Activated T-helper 2 cell treated with anti-CD3 and anti-CD28 coated beads, Interferon-gamma antibody, Interleukin-2, Interleukin-4, amounts not matched to agents 10 μg/mL and 5 μg/mL and 100 μg/mL, durations not matched to agents 14 hours and 24 hours and 36 hours (primary cell): ENCODE measurements around the gene PDE11A. TPM values are rescaled to one million over a fixed set of nuclear protein-coding genes. Genes with fewer than 3 reads are reported as not detected.

Source experiments
- DNase-seq: peaks from one replicate; pipeline ENCODE4 v3.0.0; 2021; ENCODE audit warnings: low spot score
- H3K27ac Mint-ChIP-seq: one replicate; pipeline ENCODE4 v1.8.0; 2021; ENCODE audit warnings: mixed read lengths
- H3K27me3 Mint-ChIP-seq: one replicate; pipeline ENCODE4 v1.8.0; 2021; ENCODE audit warnings: low read depth, mixed read lengths
- H3K36me3 Mint-ChIP-seq: one replicate; pipeline ENCODE4 v1.8.0; 2021; ENCODE audit warnings: low read depth, mixed read lengths
- H3K4me1 Mint-ChIP-seq: one replicate; pipeline ENCODE4 v1.8.0; 2021; ENCODE audit warnings: low read depth, mixed read lengths
- H3K4me3 Mint-ChIP-seq: one replicate; pipeline ENCODE4 v1.8.0; 2021; ENCODE audit warnings: low read depth, mild to moderate bottlenecking, moderate library complexity, mixed read lengths
- H3K9me3 Mint-ChIP-seq: one replicate; pipeline ENCODE4 v1.8.0; 2021; ENCODE audit warnings: mixed read lengths
- intact Hi-C: fragments of 100-400 bp; cut with micrococcal nuclease; formaldehyde crosslinking; loops from one replicate; pipeline ENCODE4 v1.15.1; 2023
- total RNA-seq: library from RNA; stranded (reverse); gene quantifications from 2 replicates; pipeline ENCODE4 v1.2.3, GENCODE V29; 2022

Gene PDE11A
- total RNA-seq, 1 donor from 2014 or later, result not detected

DNA sequence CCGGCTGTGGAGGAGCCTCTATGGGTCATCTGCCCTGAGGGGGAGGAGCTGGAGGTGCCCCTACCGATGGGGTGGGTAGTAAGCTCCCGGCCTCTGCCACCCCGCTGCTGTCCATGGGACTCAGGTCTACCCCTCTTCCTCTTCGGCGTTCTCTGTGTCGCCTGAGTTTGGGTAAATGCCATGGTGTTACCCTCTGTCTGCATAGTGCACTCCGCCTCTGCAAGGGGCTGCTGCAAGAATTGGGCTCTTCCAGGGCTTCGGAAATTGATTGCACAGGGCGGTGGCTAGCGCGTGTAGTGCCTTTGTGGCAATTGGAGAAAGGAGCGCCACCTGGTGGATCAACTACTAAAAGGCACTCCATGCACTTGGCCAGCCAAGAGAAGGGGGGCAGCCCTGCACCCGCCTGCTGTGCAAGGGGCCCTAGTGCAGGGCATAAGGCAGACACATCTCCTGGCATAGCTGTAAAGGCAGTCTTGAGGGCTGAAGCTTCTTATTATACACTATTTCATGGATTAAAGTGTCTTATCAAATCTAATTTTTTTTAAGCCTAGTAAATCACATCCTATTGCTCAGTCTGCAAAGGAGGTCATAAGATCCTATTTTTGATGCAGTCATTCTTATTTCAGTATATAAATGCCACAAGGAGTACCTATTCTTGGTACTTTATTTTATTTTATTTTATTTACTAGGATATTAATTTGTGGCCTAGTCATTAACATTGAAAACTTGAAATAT lies 308.9 kb downstream of the PDE11A start:
- Mint-ChIP-seq H3K36me3 (no peaks in the 10 kb centered on the region), H3K4me1 (peaks cover 3% of the 10 kb centered on the region), H3K27ac (no peak overlapping the region), H3K9me3 (no peaks in the 10 kb centered on the region), H3K4me3 (no peak overlapping the region), H3K27me3 (peaks cover 26% of the 10 kb centered on the region)
- intact Hi-C loops, result loop anchor here (1.0 kb wide), 1 partner anchor 428 kb away; no protein-coding TSS in a partner anchor
- DNase-seq, result peak; percentile 57

DNA sequence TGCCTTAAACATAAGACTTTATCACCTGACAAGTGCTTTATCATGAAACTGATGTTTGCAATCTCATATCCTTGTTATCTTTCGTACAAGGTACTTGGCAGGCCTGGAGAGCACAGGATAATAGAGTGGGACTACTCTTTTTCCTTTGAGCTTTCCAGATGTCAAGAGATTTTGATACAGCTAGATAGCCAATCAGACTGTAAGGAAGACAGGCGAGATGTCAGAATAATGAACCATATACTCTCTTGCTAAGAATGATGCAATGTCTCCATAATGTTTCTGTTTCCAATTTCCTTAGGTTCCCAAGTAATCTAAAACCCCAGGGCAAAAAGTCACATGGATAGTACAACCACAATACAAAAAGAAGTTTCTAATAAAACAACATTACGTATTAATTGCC lies 313.1 kb downstream of the PDE11A start:
- Mint-ChIP-seq H3K4me1 (peaks cover 3% of the 10 kb centered on the region), H3K27ac (no peak overlapping the region), H3K27me3 (peaks cover 30% of the 10 kb centered on the region), H3K9me3 (no peaks in the 10 kb centered on the region), H3K4me3 (no peak overlapping the region), H3K36me3 (no peaks in the 10 kb centered on the region)
- DNase-seq, result no peak
- intact Hi-C loops, result no loop called here

GRCh38 chr2:177758591-177759371 lies 313.8 kb downstream of the PDE11A start:
- no peak overlapping the region for H3K4me3 Mint-ChIP-seq
- intact Hi-C loops, result no loop called here
- no peak for DNase-seq
- H3K27me3 Mint-ChIP-seq, result peaks cover 32% of the 10 kb centered on the region
- no peaks in the 10 kb centered on the region for H3K9me3 Mint-ChIP-seq
- no peak overlapping the region for H3K27ac Mint-ChIP-seq
- H3K4me1 Mint-ChIP-seq, result peaks cover 6% of the 10 kb centered on the region
- H3K36me3 Mint-ChIP-seq, result no peaks in the 10 kb centered on the region

- H3K27me3 Mint-ChIP-seq, result peaks cover 30% of the 10 kb centered on the region
- DNase-seq, result no peak
- H3K27ac Mint-ChIP-seq, result no peak overlapping the region
- no peaks in the 10 kb centered on the region for H3K9me3 Mint-ChIP-seq
- peaks cover 3% of the 10 kb centered on the region for H3K4me1 Mint-ChIP-seq
- no peaks in the 10 kb centered on the region for H3K36me3 Mint-ChIP-seq
- no peak overlapping the region for H3K4me3 Mint-ChIP-seq
- intact Hi-C loops, result no loop called here
Observed at GRCh38 chr2:177756336-177756735, 316.2 kb downstream of the PDE11A start.

GRCh38 chr2:177754492-177754873 lies 318.1 kb downstream of the PDE11A start:
- peaks cover 26% of the 10 kb centered on the region for H3K27me3 Mint-ChIP-seq
- peaks cover 3% of the 10 kb centered on the region for H3K4me1 Mint-ChIP-seq
- no peak overlapping the region for H3K27ac Mint-ChIP-seq
- no peak for DNase-seq
- no peak overlapping the region for H3K4me3 Mint-ChIP-seq
- H3K36me3 Mint-ChIP-seq, result no peaks in the 10 kb centered on the region
- intact Hi-C loops, result no loop called here
- H3K9me3 Mint-ChIP-seq, result no peaks in the 10 kb centered on the region

- Mint-ChIP-seq H3K36me3 (no peaks in the 10 kb centered on the region), H3K27ac (no peak overlapping the region), H3K9me3 (no peaks in the 10 kb centered on the region), H3K27me3 (peaks cover 25% of the 10 kb centered on the region), H3K4me3 (no peak overlapping the region), H3K4me1 (peaks cover 3% of the 10 kb centered on the region)
- DNase-seq, result no peak
- intact Hi-C loops, result no loop called here
Observed at GRCh38 chr2:177753682-177754491, 318.7 kb downstream of the PDE11A start.

- intact Hi-C loops, result no loop called here
- Mint-ChIP-seq H3K27ac (no peak overlapping the region), H3K36me3 (no peaks in the 10 kb centered on the region), H3K9me3 (no peaks in the 10 kb centered on the region), H3K27me3 (peaks cover 25% of the 10 kb centered on the region), H3K4me3 (no peak overlapping the region), H3K4me1 (no peaks in the 10 kb centered on the region)
- DNase-seq, result no peak
Observed at GRCh38 chr2:177748360-177748759, 324.2 kb downstream of the PDE11A start.

DNA sequence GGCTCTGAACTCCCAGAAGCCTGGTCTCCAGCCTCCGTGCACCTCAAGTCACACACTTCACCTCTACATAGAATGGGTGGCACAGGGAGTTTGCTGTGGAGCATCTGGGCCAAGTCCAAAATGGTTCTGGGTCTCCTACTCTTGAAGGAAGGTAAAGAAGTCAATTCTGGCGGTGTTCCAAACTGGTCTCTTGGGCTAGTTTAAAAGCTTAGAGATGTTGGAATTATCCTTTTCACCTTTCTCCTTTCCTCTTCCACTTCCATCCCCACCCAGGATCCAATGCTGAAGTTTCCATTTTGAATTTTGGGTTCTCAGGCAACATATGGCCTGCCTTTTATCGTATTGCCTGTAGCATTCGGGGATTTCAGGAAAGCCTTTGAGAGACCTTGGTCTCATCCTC lies 325.2 kb downstream of the PDE11A start:
- Mint-ChIP-seq H3K4me3 (no peak overlapping the region), H3K36me3 (no peaks in the 10 kb centered on the region), H3K9me3 (no peaks in the 10 kb centered on the region), H3K27me3 (peaks cover 32% of the 10 kb centered on the region), H3K27ac (no peak overlapping the region), H3K4me1 (no peaks in the 10 kb centered on the region)
- intact Hi-C loops, result no loop called here
- DNase-seq, result no peak

DNA sequence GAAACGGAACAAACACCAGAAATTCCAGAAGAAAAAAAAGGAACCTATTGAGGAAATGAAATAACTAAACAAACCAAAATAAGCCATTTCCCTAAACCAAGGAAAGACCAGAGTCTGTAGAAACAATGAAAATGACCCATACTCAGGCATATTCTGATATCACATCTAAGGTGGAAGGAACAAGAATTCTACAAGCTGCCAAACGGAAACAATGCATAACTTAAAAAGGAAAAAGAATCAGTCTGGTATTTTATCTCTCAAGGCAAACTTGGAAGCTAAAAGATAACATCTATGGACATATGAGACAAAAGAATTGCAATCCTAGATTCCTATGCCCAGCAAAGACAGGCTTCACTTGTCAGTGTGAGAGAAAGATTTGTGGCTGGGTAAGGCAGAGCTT lies 326.2 kb downstream of the PDE11A start:
- DNase-seq, result no peak
- no peaks in the 10 kb centered on the region for H3K9me3 Mint-ChIP-seq
- no peak overlapping the region for H3K4me3 Mint-ChIP-seq
- no peaks in the 10 kb centered on the region for H3K36me3 Mint-ChIP-seq
- no peak overlapping the region for H3K27ac Mint-ChIP-seq
- H3K4me1 Mint-ChIP-seq, result no peaks in the 10 kb centered on the region
- intact Hi-C loops, result no loop called here
- peaks cover 28% of the 10 kb centered on the region for H3K27me3 Mint-ChIP-seq

- intact Hi-C loops, result no loop called here
Observed at GRCh38 chr2:177745531-177745930, 327.0 kb downstream of the PDE11A start.

GRCh38 chr2:177742851-177743250 lies 329.7 kb downstream of the PDE11A start:
- H3K36me3 Mint-ChIP-seq, result no peaks in the 10 kb centered on the region

More at GRCh38 chr2:177745531-177745930, 327.0 kb downstream of the PDE11A start:
- Mint-ChIP-seq H3K27me3 (peaks cover 27% of the 10 kb centered on the region), H3K36me3 (no peaks in the 10 kb centered on the region), H3K27ac (no peak overlapping the region), H3K9me3 (no peaks in the 10 kb centered on the region), H3K4me3 (no peak overlapping the region), H3K4me1 (no peaks in the 10 kb centered on the region)
- DNase-seq, result no peak

GRCh38 chr2:177741866-177742265 lies 330.7 kb downstream of the PDE11A start:
- no peak for DNase-seq
- Mint-ChIP-seq H3K27ac (no peak overlapping the region), H3K9me3 (no peaks in the 10 kb centered on the region), H3K4me3 (no peak overlapping the region), H3K27me3 (peaks cover 24% of the 10 kb centered on the region), H3K4me1 (no peaks in the 10 kb centered on the region), H3K36me3 (no peaks in the 10 kb centered on the region)
- intact Hi-C loops, result no loop called here

More at GRCh38 chr2:177742851-177743250, 329.7 kb downstream of the PDE11A start:
- H3K4me3 Mint-ChIP-seq, result no peak overlapping the region
- no peak for DNase-seq
- intact Hi-C loops, result no loop called here
- H3K4me1 Mint-ChIP-seq, result no peaks in the 10 kb centered on the region
- no peak overlapping the region for H3K27ac Mint-ChIP-seq
- H3K27me3 Mint-ChIP-seq, result peaks cover 24% of the 10 kb centered on the region
- no peaks in the 10 kb centered on the region for H3K9me3 Mint-ChIP-seq
